ENCODE measurements around the gene AGMO. TPM values are rescaled to one million over a fixed set of nuclear protein-coding genes. Genes with fewer than 3 reads are reported as not detected.

AGMO gene
- total RNA-seq, 1 experiment from 2014 or later = not detected

GRCh38 chr7:15515252-15515651, 46.6 kb downstream of the AGMO start:
- ChIA-PET RAD21 (ENCODE audit: low non-redundant PET in 1 of 2, low total read pairs in 2 of 2, uncharacterized antibody in 2 of 2, unreplicated experiment in 2 of 2) (no interaction called here), POLR2A (no interaction called here), CTCF (no interaction called here)
- Histone ChIP-seq H3K79me2 (ENCODE audit: insufficient read depth, low read length) (no peaks in the 10 kb centered on the region), H3K9me2 (ENCODE audit: insufficient read depth) (no peaks in the 10 kb centered on the region), H2AFZ (ENCODE audit: low read depth, low read length, poor library complexity, severe bottlenecking) (no peak overlapping the region), H3K4me1 (ENCODE audit: control insufficient read depth in 1 of 2, insufficient read depth in 2 of 2, low read length in 2 of 2) (no peaks in the 10 kb centered on the region), H3K9me3 (ENCODE audit: control insufficient read depth in 1 of 2, insufficient read depth in 1 of 2, low read depth in 1 of 2, low read length in 2 of 2) (no peaks in the 10 kb centered on the region), H4K20me1 (ENCODE audit: insufficient read depth) (no peaks in the 10 kb centered on the region), H3K27me3 (ENCODE audit: insufficient read depth, low read length) (no peaks in the 10 kb centered on the region), H3K4me3 (replicated peaks in 1 of 2; ENCODE audit: low read depth in 1 of 2, low read length in 2 of 2) (no peak overlapping the region), H3K27ac (ENCODE audit: low read depth, low read length) (no peak overlapping the region), H3K36me3 (ENCODE audit: control insufficient read depth in 1 of 2, insufficient read depth in 2 of 2, low read length in 2 of 2) (no peaks in the 10 kb centered on the region), H3K4me2 (ENCODE audit: low read length) (no peak overlapping the region), H3K9ac (ENCODE audit: low read length) (no peak overlapping the region)
- DNase-seq (ENCODE audit: low read depth, low spot score) (no peak), ATAC-seq (no peak)
- intact Hi-C loops (cut with micrococcal nuclease) = no loop called here
- TF ChIP-seq, protein P1, sequence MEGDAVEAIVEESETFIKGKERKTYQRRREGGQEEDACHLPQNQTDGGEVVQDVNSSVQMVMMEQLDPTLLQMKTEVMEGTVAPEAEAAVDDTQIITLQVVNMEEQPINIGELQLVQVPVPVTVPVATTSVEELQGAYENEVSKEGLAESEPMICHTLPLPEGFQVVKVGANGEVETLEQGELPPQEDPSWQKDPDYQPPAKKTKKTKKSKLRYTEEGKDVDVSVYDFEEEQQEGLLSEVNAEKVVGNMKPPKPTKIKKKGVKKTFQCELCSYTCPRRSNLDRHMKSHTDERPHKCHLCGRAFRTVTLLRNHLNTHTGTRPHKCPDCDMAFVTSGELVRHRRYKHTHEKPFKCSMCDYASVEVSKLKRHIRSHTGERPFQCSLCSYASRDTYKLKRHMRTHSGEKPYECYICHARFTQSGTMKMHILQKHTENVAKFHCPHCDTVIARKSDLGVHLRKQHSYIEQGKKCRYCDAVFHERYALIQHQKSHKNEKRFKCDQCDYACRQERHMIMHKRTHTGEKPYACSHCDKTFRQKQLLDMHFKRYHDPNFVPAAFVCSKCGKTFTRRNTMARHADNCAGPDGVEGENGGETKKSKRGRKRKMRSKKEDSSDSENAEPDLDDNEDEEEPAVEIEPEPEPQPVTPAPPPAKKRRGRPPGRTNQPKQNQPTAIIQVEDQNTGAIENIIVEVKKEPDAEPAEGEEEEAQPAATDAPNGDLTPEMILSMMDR (IDR thresholded peaks at IDR 0.05 in 2 of 3, conservative IDR thresholded peaks at IDR 0.05 in 1 of 3; ENCODE audit: borderline replicate concordance in 1 of 3, insufficient read depth in 1 of 3, low read depth in 2 of 3, low read length in 2 of 3) = no peak
- TF ChIP-seq CEBPB (IDR thresholded peaks at IDR 0.05; ENCODE audit: low read depth) = no peak
- no peak for TF ChIP-seq YY1 (IDR thresholded peaks at IDR 0.05; ENCODE audit: extremely low read depth, insufficient replicate concordance, low read depth, low read length)
- no peak for TF ChIP-seq CBX3 (IDR thresholded peaks at IDR 0.05; ENCODE audit: low read depth)
- TF ChIP-seq MAX (IDR thresholded peaks at IDR 0.05) = no peak
- no peak for TF ChIP-seq SRF (IDR thresholded peaks at IDR 0.05; ENCODE audit: low read depth)
- no peak for TF ChIP-seq ZFX (IDR thresholded peaks at IDR 0.05)
- BruUV-seq (replicated peaks) = no TSS peak

DNA sequence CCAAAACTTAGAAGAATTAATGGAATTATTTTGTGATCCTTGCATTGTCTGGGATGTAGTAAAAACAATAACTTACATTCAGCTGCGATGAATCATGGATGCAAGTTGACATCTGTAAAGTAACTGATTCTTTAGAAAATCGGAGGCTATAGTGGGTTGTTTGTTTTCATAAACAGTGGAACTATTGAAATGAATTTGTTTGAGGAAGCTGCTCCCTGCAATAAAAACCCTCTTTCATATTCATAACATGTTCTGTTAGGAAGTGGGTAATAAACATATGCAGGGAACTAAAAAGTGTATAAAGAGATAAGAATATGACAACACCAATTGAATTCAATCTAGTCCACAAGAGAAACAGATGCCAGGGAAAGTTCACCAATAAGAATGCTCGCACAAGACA, 53.6 kb downstream of the AGMO start:
- no peak for ATAC-seq
- H3K4me2 ChIP-seq (ENCODE audit: low read length) = no peak overlapping the region
- TF ChIP-seq YY1 (IDR thresholded peaks at IDR 0.05; ENCODE audit: extremely low read depth, insufficient replicate concordance, low read depth, low read length) (no peak), ZFX (IDR thresholded peaks at IDR 0.05) (no peak), EZH2 (IDR thresholded peaks at IDR 0.05) (no peak), JUND (IDR thresholded peaks at IDR 0.05) (no peak), CBX3 (IDR thresholded peaks at IDR 0.05; ENCODE audit: low read depth) (no peak), SRF (IDR thresholded peaks at IDR 0.05; ENCODE audit: low read depth) (no peak), RAD21 (IDR thresholded peaks at IDR 0.05; ENCODE audit: low read depth) (no peak), TCF7L2 (IDR thresholded peaks at IDR 0.05; ENCODE audit: borderline replicate concordance, extremely low read depth, insufficient read depth, insufficient read length) (no peak), CEBPB (IDR thresholded peaks at IDR 0.05; ENCODE audit: low read depth) (no peak)
- TF ChIP-seq, protein P1 (IDR thresholded peaks at IDR 0.05 in 2 of 3, conservative IDR thresholded peaks at IDR 0.05 in 1 of 3; ENCODE audit: borderline replicate concordance in 1 of 3, insufficient read depth in 1 of 3, low read depth in 2 of 3, low read length in 2 of 3) = no peak
- TF ChIP-seq, protein P2, sequence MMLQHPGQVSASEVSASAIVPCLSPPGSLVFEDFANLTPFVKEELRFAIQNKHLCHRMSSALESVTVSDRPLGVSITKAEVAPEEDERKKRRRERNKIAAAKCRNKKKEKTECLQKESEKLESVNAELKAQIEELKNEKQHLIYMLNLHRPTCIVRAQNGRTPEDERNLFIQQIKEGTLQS (IDR thresholded peaks at IDR 0.05) = no peak

More for the DNA sequence above, 53.6 kb downstream of the AGMO start:
- ChIA-PET RAD21 (ENCODE audit: low non-redundant PET in 1 of 2, low total read pairs in 2 of 2, uncharacterized antibody in 2 of 2, unreplicated experiment in 2 of 2) (no interaction called here), POLR2A (no interaction called here), CTCF (no interaction called here)
- Histone ChIP-seq H3K9me3 (ENCODE audit: control insufficient read depth in 1 of 2, insufficient read depth in 1 of 2, low read depth in 1 of 2, low read length in 2 of 2) (no peaks in the 10 kb centered on the region), H3K36me3 (ENCODE audit: control insufficient read depth in 1 of 2, insufficient read depth in 2 of 2, low read length in 2 of 2) (no peaks in the 10 kb centered on the region), H3K4me3 (replicated peaks in 1 of 2; ENCODE audit: low read depth in 1 of 2, low read length in 2 of 2) (no peak overlapping the region), H3K79me2 (ENCODE audit: insufficient read depth, low read length) (no peaks in the 10 kb centered on the region), H4K20me1 (ENCODE audit: insufficient read depth) (no peaks in the 10 kb centered on the region), H3K9me2 (ENCODE audit: insufficient read depth) (no peaks in the 10 kb centered on the region), H3K4me1 (ENCODE audit: control insufficient read depth in 1 of 2, insufficient read depth in 2 of 2, low read length in 2 of 2) (no peaks in the 10 kb centered on the region), H3K9ac (ENCODE audit: low read length) (no peak overlapping the region), H2AFZ (ENCODE audit: low read depth, low read length, poor library complexity, severe bottlenecking) (no peak overlapping the region), H3K27ac (ENCODE audit: low read depth, low read length) (no peak overlapping the region), H3K27me3 (ENCODE audit: insufficient read depth, low read length) (no peaks in the 10 kb centered on the region)
- DNase-seq (ENCODE audit: low read depth, low spot score) = no peak
- BruUV-seq (replicated peaks) = no TSS peak
- intact Hi-C loops (cut with micrococcal nuclease) = no loop called here
